Stimulated activated CD8-positive, alpha-beta memory T cell treated with anti-CD3 and anti-CD28 coated beads, Interleukin-12 subunit alpha, Interleukin-12 subunit beta, amount 100 ng/mL, for 1 hour (primary cell): ENCODE data around the gene HSD17B12.

Source experiments
- DNase-seq: peaks from one replicate; pipeline ENCODE4 v3.0.0-alpha.2; 2020; ENCODE audit warnings: low read depth

HSD17B12 gene

DNA sequence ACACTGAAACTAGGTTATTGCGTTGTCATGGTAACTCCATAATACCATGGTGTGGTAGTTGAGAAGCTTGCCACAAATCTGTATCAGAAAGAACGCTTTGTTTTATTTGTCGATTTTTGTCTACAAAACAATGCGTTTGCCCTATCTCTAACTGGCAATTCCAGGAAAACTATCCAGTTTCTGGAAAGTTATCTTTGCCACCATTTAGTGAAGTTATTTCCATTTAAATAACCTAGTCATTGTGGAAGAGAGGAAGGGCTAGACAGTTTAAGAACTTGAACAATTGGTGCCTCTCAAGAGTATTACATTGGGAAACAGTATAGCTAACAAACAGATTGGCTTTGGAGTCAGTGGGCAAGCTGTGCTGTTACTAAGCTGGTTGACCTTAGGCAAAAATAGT lies 7.9 kb downstream of the HSD17B12 start:
- no peak for DNase-seq

DNA sequence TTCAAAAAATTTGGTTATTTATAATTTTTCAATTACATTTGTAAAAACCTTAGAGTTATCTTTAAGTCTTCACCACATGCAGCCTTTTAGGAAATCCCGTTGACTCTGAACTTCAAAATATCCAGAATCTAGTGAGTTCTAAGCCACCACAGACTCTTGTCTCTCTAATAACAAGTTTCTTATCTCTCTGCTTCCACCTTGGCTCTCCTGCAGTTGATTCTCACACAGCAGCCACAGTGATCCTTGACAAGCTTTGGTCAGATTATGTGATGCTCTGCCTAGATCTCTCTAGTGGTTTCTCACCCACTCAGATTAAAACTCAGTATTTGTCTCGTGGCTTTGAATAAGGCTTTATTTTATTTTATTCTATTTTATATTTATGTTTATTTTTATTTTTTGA lies 8.6 kb downstream of the HSD17B12 start:
- no peak for DNase-seq

DNA sequence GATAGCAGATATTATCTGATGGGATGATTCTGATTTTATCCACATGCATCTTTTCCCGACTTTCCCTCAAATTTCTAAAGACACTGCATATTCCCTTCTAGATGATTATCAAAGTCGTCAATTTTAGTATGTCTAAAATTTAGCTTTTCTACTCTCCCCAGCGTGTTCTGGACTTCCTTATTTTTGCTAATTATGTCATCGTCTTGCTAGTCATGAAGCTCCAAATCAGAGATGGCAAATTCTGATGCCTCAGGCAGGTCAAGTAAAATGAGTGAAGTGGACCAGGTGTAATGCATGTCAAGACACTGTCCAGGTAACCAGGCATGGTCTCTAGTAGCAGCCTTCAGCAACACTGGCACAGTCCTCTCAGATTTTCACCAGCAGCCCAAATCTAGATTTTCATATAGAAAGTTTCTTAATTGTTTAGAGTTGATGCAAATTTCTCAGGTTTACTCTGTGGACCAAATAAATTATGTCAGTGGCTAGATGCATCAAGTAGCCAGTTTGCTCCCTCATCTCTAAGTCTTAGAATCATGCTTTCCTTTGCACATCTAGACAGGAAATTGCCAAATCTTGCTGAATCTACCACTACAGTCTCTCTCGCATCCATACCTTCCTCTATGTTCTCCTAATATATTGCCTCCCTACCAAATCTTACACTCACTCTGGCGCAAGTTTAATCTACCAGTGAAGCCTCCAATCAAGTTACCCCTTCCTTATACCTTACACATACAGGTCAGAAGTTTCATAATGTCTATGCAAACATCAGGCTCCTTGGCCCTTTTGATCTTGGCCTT lies 10.6 kb downstream of the HSD17B12 start:
- DNase-seq, result no peak

DNA sequence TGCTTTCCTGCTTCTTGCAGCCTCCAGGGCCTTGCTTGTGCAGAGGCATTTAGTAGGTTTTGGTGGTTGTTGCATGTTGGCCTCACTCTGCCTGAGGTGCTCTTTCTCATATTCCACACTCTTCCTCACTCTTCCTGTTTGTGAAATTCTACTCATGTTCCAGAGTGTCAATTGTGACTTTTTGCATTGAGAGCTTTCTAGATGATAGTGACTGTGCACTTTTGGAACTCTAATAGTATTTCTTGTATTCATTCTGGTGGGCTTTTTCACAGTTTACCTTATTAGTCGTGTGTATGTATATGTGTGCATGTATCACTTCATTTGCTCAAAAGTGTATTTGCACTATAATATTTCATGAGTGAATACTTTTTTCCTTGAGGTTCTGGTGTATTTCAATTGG lies 11.3 kb downstream of the HSD17B12 start:
- no peak for DNase-seq

DNA sequence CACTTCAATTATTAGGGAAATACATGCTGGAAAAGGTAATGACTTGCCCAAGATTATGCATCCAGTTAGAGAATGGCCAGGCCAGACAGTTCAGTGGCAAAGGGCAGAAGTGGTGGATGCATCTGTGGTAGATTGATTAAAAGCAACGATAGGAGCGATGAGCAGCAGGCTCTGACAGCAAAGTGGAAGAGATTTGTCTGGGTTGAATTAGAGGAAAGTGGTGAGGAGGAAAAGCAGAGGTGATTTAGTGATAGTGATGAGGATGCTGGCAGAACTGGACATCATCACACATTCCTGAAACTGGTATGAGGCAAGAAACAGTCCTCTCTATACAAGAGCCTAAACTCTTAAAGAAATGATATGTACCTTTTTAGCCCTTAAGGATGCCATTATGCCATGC lies 12.5 kb downstream of the HSD17B12 start:
- DNase-seq, result no peak

DNA sequence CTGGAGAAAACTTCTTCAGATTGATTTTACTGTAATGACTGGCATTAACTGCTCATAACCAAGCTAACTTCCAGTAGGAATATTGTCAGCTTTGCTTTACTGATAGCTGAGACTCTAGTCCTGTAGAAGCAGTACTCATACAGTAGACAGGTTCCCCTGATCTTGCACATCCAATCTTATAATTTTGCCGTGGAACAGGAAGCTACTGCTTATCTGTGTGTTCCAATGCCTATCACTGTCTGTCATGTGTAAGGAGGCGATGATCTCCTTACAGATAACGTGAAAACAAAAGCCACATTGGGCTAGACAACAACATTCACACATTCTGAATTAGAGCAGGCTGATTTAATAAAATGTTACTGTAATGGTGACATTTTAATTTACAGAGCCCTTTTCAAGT lies 13.2 kb downstream of the HSD17B12 start:
- DNase-seq, result no peak

DNA sequence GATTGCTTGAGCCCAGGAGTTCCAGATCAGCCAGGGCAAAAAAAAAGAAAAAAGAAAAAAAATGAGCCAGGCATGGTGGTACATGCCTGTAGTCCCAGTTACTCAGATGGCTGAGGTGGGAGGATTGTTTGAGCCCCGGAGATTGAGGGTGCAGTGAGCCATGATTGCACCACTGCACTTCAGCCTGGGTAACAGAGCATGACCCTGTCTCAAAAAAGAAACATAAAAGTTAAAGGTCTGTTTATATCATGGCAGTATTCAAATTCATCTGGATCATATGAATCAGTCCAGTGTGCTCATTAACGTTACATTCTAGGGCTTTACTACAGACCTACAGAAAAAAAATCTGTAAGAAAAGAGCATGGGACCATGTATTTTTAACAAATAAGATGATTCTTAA lies 13.9 kb downstream of the HSD17B12 start:
- no peak for DNase-seq

DNA sequence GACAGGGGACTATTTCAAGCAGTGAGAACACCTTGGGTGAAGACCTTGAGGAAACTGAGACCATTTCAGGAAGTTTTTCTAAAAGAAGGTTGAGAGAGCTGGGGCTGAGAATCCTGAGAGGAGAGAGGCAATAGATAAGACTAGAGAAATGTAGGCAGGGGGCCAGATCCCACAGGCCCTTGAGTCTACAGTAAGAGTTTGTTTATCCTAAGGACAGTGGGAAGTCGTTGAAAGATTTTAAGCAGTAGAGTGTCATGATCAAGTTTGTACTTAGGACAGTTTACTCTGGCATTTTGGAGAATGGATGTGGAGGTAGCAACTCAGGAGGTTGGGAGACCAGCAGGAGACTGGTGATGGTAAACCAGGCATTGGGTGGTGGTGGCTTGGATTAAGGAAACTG lies 17.1 kb downstream of the HSD17B12 start:
- DNase-seq, result no peak

DNA sequence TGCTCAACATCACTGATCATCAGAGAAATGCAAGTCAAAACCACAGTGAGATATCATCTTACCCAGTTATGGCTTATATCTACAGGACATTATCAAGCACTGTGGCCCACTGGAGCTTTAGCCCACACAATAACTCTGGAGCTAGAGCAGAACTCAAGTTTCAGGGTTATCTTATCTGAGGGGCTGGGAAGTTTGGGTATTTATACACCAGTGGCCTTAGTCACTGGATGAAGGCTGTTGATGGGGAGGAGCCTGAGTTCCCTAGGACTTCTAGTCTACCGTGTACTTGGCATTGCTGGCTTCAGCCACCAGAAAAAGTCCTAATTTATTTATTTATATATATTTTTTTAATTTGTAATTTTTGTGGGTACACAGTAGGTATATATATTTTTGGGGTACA lies 19.3 kb downstream of the HSD17B12 start:
- DNase-seq, result no peak

DNA sequence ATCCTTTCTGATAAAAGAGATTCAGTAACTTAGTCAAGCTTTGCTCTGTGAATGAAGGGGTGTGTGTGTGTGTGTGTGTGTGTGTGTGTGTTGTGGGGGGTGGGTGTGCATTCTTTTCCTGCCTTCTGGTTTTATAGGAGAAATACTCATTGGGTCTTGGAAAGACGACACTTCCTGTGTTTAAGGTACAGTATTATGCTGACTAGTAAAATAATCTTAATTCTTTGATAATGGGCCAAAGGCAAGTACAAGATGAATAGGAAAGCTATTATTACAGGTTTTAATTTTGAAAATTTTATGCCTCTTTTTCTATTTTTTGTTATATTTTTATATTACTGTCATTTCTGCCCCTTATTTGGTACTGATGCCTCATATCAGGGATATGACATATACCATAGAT lies 26.1 kb downstream of the HSD17B12 start:
- DNase-seq, result no peak

DNA sequence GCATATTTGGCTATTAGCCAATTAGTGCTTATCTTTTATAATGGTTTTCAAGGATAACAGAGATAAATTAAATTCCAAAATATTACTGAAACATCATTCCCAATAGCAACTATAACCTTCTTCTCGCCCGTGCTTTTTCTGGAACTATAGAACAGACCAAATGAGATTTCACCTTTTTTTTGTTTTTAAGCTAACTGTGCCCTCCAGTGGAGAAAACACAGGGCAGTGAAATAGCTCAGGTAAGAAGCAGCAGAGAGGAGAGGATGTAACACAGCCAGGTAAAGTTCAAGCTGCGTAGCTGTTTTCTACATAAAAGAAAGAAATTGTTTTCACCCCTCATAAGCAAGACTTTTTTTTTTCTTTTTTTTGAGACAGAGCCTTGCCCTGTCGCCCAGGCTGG lies 28.2 kb downstream of the HSD17B12 start:
- DNase-seq, result no peak

DNA sequence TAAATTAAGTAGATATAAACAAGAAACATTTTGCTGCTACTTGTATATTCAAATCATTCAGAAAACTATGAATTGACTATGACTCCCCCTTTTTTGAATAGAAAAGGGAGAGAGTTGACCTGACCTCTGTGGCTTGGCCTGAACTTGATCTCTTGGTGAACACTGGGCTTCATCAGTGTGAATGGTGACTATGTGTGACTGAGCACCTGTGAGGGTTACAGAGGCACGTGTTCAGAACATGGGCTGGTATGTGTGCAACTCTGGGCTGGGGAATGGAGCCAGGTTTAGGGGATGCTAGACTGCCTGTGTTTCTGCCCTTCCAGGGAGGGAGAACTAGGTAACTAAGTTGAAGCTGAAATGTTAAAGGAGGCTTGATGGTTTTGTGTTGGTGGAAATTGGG lies 29.2 kb downstream of the HSD17B12 start:
- no peak for DNase-seq

DNA sequence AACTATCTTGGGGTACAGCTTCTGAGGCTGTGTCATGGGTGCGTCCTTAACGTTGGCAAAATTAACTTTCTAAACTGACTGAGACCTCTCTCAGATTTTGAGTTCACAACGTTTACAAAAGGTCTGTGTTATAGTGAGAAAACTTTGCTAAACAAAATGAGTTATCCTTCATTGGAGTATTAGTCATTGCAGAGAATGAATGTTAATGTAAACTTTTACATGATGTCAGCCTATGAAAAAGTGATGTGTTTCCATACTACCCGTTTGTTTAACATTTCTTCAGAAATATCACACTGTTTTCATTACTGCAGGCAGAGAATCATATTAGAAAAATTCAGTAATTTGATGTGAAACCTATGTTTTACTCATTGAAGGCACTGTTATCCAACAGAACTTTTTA lies 32.1 kb downstream of the HSD17B12 start:
- no peak for DNase-seq

DNA sequence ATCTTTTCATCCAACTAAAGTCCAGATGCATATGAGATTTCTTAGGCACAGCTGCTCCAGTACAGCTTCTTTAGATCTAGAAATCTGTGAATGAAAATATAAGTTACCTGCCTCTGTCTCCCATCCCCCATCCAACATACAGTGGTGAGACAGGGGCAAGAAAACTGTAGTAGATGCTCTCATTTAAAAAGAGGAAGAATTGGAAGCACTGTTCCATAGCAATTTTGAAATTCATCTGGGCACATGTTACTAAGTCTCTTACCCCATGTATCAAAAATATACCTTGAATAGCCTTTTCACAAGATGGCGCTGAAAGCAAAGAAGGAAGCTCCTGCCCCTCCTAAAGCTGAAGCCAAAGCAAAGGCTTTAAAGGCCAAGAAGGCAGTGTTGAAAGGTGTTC lies 37.8 kb downstream of the HSD17B12 start:
- no peak for DNase-seq

DNA sequence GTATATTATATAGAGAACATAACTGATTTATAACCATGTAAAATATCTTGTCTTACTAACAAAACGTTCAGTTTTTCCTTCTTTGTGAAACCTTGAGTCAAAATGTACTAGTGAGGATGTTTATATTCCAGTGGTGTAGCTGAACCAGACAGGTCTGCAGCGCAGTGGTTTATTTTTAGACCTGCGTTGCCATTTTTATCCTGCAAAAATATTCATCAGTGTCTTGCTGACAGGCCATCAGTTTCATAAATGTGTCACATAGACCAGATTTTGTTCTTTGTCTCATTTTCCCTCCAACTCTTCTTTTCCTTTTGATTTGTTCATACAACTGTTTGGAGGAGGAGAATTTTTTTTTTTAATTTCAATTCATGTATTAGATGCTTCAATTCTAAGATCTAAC lies 43.1 kb downstream of the HSD17B12 start:
- no peak for DNase-seq

DNA sequence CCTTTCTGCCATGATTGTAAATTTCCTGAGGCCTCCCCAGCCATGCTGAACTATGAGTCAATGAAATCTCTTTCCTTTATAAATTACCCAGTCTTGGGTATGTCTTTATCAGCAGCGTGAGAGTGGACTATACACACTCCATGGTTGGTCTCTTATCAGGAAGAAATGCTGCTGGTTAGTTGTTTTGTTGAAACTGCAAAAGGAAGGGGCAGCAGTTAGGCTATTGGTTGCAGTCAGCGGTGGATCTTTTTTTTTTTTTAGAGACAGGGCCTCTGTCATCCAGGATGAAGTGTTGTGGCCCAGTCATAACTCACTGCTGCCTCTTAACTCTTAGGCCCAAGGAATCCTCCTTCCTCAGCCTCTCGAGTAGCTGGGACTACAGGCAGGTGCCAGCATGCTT lies 51.7 kb downstream of the HSD17B12 start:
- no peak for DNase-seq

DNA sequence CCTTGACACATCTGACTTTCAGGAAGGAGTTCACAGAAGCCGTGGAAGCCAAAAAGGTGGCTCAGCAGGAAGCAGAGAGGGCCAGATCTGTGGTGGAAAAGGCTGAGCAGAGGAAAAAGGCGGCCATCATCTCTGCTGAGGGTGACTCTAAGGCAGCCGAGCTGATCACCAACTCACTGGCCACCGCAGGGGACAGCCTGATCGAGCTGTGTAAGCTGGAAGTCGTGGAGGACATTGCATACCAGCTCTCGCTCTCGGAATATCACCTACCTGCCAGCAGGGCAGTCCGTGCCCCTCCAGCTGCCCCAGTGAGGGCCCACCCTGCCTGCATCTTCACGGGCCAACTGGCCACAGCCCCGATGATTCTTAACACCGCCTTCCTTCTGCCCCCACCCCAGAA lies 53.7 kb downstream of the HSD17B12 start:
- DNase-seq, result no peak

DNA sequence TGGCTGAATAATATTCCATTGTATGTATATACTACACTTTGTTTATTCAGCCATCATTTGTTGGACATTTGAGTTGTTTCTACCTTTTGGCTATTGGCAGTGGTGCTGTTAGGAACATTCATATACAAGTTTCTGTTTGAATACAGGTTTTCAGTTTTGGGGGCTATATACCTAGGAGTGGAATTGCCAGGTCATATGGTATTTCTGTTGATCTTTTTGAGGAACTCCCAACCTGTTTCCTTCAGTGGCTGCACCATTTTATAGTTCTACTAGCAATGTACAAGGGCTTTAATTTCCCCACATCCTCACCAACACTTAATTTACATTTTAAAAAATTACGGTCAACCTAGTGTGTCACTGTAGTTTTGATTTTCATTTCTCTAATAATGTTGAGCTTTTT lies 54.6 kb downstream of the HSD17B12 start:
- no peak for DNase-seq

DNA sequence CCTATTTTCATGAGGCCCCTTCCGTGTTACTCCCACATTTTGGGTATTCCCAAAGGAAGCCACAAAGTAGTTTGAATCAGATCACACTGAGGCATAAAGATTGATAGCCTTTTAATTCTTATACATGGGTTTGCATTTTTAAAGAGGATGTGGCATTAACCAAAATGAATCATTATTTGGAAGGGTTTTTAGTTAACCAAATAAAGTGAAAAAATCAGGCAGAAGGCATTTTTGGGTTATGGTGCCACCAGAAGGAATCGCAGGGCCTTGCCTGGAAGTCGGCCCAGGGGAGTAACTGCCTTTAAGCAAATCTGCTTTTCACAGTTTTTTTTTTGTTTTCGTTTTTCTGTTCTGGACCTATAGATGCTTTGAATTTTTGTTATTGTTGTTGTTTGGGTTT lies 55.4 kb downstream of the HSD17B12 start:
- no peak for DNase-seq

DNA sequence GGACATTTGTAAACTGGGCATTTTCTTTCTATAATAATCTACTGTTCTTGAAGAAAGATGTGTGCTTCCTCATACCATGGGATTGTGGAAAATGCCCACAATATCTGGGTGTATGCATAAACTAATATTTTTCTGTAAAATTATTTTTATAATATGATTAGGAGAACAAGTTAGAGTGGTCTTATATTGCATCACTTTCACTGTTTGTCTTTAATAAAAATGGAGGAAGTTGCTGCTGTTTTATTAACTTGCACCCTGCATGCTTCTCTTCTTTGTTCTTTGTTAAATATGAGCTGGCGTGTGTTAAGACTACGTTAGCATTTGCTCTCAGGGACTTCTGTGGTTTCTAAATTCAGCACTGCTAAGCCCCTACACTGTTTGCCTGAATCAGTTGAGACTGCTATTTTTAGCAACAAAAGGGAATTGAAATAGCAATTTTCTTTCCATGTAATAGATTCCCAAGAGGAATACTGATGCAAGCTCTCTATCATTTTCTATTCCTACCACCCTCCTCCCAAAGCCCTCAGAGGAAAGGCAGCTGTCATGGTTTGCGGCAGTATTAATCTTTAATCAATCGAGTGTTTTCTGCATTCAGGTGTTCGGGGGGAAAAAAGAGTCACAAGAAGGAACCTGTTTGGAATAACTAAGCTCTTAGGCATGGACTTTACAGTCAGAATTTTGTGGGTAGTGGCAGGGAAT lies 56.1 kb downstream of the HSD17B12 start:
- no peak for DNase-seq

DNA sequence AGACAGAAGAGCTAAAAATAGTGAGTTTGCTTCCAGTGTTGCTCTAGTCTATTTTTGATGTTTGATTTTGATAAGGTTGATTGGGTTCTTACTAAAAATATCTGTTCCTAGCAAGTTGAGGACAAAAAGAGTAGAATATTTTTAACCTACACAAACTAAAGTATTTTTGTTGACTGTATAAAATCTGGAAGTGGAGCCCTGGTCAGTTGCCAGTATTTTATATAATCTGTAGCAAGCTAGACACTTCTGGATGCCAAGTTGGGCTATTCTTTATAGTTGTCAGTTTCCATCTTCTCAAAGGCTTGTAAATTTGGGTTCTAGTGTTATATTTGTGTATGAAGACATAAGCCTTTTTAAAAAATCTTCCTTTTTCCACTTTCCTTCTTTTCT lies 56.7 kb downstream of the HSD17B12 start:
- no peak for DNase-seq

DNA sequence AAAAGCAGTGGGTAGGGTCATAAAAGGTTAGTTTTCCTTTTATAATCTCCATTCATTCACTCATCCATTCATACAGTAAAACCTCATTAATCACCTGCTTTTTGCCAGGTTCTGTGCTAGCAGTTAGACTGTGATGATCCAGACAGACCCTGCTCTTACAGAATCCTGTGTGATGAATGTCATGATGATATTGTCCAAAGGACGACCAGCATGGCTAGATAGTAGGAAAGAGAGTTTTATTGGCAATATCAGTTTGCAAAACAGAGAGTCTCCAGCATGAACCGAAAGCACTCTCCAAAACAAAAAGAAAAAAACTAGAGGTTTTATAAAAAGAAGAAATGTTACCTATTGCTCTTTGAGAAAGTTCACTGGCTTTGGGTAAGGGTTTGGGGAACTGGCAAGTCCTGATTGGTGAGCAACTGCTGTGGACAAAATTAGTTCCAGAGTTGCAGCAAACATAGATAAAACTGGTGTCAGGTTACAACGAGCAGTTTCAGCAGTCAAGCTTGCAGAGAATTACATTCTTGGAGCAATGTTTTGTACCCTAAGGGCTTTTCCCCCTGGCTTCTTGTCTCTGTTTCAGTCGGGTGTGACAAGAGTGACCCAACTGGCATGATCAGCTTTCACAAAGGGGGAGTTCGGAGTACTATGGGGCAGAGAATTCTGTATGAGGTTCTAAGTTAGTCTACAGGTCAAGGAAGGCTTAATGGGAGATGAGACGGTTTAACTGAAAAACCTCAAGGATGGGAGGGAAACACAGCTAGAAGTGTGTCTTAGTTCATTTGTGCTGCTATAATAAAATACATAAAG lies 58.3 kb downstream of the HSD17B12 start:
- DNase-seq, result no peak

DNA sequence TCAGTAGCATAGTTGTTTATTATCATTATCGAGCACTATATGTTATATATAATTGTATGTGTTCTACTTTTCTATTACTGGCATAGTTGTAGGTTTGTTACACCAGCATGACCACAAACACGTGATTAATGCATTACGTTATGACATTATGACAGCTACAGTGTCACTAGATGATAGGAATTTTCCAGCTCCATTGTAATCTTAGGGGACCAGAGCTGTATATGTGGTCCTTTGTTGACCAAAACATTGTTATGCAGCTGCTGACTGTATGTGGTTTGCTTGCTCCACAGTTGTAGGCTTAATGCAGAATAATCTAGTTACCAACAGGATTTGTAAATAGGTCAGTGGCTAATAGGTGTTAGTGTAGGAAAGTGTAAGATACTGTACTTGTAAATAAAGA lies 66.1 kb downstream of the HSD17B12 start:
- DNase-seq, result no peak
